ENCODE data around the gene MTHFD2L.

DNA sequence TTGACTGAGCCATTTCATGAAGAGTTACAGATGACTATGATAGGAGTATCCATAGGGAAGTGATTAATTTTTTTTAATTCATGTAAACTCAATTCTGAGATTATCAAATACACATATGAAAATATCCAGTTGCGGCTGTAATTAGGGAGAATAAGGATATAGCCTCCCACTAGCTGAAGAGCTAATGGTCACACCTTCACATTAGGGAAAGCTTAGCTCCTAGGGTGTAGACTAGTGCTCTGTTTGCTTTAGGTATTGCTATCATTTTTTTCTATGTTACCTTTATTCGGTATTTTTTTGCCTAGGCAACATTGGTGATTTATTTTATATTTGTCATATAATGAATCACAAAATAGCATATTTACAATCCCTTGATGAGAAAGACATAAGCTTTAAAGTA, 110.7 kb downstream of the MTHFD2L start:
- TF ChIP-seq, protein P1, sequence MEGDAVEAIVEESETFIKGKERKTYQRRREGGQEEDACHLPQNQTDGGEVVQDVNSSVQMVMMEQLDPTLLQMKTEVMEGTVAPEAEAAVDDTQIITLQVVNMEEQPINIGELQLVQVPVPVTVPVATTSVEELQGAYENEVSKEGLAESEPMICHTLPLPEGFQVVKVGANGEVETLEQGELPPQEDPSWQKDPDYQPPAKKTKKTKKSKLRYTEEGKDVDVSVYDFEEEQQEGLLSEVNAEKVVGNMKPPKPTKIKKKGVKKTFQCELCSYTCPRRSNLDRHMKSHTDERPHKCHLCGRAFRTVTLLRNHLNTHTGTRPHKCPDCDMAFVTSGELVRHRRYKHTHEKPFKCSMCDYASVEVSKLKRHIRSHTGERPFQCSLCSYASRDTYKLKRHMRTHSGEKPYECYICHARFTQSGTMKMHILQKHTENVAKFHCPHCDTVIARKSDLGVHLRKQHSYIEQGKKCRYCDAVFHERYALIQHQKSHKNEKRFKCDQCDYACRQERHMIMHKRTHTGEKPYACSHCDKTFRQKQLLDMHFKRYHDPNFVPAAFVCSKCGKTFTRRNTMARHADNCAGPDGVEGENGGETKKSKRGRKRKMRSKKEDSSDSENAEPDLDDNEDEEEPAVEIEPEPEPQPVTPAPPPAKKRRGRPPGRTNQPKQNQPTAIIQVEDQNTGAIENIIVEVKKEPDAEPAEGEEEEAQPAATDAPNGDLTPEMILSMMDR (IDR thresholded peaks at IDR 0.05) = no peak
- TF ChIP-seq POLR2AphosphoS5 (IDR thresholded peaks at IDR 0.05) = no peak
- no peak for TF ChIP-seq POLR2A (IDR thresholded peaks at IDR 0.05)
- no peak for TF ChIP-seq EP300 (IDR thresholded peaks at IDR 0.05)
